Measurements from ENCODE around the gene CAPS. TPM values are rescaled to one million over a fixed set of nuclear protein-coding genes. Genes with fewer than 3 reads are reported as not detected.

CAPS gene
- total RNA-seq, 1 donor from 2014 or later = 3.8 TPM

DNA sequence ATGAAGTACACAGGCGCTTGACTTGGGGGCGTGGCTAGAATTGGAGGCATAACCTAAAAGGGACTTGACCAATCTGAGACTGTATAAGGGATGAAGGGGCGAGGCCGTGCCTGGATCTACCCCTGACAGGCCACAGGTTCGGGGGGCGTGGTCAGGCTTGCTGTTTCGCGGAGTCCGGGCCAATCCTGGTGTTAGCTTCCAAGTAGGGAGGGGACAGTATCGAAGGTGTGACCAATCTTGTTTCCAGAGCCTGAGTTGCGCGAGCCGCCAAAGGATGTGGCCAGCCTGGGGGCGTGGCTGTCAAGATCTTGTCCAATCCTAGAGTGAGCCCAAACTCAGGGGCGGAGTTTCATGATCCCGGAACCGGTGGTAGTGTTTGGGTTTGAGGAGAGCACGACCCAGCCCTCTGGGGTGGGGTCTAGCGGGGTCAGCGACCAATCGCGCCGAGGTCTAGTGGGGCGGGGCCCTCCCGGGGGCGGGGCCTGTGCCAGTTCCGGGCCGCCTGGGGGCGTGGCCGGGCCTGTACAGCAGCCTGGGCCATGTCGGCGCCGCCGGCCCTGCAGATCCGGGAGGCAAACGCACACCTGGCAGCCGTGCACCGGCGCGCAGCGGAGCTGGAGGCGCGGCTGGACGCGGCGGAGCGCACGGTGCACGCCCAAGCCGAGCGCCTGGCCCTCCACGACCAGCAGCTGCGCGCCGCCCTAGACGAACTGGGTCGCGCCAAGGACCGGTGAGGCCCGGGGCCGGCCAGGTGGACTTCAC lies 9.5 kb upstream of the CAPS start, which contains the start of gene VMAC:
TSS of gene VMAC (plus strand) at position 521 of the 762 bp plus-strand sequence. CDS start at position 540, 19 bp downstream.
- intact Hi-C loops (cut with DNase I) = loop anchor here (1.0 to 5.0 kb wide), 3 partner anchors 43 to 469 kb away; no protein-coding TSS in a partner anchor
- DNase-seq (ENCODE audit: missing footprints) (peak; percentile 100), ATAC-seq (peak; percentile 87)

DNA sequence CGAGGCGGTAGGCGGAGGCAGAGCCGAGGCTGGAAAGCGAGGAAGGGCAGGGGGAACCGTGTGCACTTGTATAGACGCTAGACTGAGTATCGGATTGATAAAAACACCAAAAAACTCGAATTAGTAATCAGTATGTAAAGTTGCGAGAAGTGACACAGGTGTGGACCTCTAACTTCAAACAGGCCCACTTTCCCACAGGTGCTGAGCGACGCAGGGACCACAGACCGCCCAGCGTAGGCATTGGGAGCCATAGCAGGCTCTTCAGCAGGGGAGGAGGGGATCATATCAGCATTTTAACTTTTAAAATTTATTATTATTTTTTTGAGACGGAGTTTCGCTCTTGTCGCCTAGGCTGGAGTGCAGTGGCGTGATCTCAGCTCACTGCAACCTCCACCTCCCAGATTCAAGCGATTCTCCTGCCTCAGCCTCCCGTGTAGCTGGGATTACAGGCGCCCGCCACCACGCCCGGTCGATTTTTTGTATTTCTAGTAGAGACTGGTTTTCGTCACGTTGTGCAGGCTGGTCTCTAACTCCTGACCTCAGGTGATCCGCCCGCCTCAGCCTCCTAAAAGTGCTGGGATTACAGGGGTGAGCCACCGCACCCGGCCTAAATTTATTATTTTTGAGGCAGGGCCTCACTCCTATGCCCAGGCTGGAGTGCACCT lies 8.8 kb upstream of the CAPS start:
- intact Hi-C loops (cut with DNase I) = loop anchor here (5.0 kb wide), 1 partner anchor 42 kb away; no protein-coding TSS in a partner anchor
- ATAC-seq (no peak), DNase-seq (ENCODE audit: missing footprints) (no peak)

DNA sequence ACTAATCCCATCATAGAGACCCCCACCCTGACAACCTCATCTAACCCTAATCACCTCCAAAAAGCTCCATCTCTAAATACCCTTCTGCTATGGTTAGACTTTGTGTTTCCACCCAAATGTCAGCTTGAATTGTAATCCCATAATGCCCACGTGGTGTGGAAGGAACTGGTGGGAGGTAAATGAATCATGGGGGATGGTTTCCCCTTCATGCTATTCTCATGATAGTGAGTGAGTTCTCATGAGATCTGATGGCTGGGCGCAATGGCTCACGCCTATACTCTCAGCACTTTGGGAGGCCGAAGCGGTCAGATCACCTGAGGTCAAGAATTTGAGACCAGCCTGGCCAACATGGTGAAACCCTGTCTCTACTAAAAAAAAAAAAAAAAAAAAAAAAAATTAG lies 6.8 kb upstream of the CAPS start:
- intact Hi-C loops (cut with DNase I) = loop anchor here (5.0 kb wide), 1 partner anchor 40 kb away; no protein-coding TSS in a partner anchor
- DNase-seq (ENCODE audit: missing footprints) (no peak), ATAC-seq (no peak)

GRCh38 chr19:5908773-5909442 lies 5.1 kb upstream of the CAPS start:
- ATAC-seq = no peak
- DNase-seq (ENCODE audit: missing footprints) = no peak
- intact Hi-C loops (cut with DNase I) = loop anchor here (5.0 kb wide), 1 partner anchor 38 kb away; no protein-coding TSS in a partner anchor

DNA sequence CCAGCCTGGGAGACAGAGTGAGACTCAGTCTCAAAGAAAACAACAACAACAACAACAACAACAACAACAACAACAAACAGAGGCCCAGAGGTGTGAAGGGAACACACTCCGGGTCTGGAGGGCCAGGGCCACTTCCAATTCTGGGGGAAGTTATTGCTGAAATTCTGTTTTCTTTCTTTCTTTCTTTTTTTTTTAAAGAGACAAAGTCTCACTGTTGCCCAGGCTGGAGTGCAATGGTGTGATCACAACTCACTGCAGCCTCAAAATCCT lies 3.5 kb upstream of the CAPS start:
- intact Hi-C loops (cut with DNase I) = no loop called here
- no peak for DNase-seq (ENCODE audit: missing footprints)
- ATAC-seq = no peak

DNA sequence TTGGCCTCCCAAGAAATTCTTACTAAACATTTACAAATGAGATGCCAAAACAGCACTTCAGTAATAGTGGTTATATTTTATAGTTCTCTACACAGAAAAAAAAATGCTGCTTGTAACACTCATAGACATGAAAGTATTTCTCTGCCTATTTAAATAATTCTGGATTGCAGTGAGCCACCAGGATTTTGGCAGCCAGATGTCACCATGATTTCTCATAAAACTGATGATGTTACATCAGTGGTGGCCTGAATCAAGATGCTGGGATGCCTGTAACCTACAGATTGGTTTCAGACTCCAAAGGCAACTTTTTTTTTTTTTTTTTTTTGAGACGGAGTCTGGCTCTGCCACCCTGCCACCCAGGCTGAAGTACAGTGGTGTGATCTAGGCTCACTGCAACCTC lies 2.7 kb upstream of the CAPS start:
- DNase-seq (ENCODE audit: missing footprints) = no peak
- no peak for ATAC-seq
- intact Hi-C loops (cut with DNase I) = no loop called here

GRCh38 chr19:5914358-5914774 lies 312 bp downstream of the CAPS start:
- intact Hi-C loops (cut with DNase I) = no loop called here
- ATAC-seq = no peak
- no peak for DNase-seq (ENCODE audit: missing footprints)

DNA sequence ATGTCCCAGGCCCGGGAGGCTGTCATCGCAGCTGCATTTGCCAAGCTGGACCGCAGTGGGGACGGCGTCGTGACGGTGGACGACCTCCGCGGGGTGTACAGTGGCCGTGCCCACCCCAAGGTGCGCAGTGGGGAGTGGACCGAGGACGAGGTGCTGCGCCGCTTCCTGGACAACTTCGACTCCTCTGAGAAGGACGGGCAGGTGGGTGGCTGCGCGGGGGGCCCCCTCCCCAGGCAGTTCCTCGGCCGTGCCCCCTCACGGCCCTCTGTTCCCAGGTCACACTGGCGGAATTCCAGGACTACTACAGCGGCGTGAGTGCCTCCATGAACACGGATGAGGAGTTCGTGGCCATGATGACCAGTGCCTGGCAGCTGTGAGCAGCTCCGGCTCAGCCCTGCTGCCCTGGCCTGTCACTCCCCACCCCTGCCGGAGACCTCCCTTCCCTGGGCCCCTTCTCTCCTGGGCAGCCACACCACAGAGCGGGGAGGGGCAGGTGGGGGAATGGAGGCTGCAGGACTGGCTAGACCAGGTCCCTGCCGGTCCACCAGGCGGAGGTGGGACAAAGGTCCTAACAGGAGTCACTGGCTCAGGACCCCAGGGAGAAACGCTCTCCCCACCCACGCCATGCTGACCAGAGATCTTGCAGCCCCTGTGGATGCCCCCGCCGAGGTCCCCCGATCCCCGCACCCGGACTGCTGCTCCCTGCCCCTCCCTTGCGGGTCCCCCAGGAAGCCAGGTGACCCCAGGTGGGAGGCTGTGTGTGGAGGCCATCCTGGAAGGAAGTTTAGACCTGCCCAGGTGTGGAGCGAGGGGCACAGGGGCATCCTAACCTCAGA lies 1.1 kb downstream of the CAPS start:
- intact Hi-C loops (cut with DNase I) = no loop called here
- DNase-seq (ENCODE audit: missing footprints) (no peak), ATAC-seq (peak; percentile 8)

DNA sequence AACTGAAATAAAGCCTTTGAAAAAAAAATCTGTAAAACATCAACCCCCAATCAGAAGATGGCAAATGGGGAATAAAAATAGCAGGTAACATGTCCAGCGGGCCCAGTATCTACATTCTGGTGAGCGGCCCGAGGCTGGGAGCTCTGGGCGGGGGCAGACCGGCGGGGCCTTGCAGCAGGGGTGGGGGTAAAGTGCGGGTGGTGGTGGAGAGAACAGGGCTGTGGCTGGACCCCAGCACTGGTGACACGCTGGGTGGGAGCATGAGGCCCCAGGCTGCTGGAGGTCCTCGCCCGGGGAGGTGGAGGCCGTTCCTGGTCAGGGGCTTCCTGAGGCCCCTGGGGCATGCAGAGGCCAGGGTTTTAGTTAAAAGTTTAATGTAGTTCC lies 1.7 kb downstream of the CAPS start:
- ATAC-seq = no peak
- DNase-seq (ENCODE audit: missing footprints) = no peak
- intact Hi-C loops (cut with DNase I) = no loop called here

GRCh38 chr19:5916181-5916708 lies 2.2 kb downstream of the CAPS start:
- ATAC-seq (peak; percentile 30), DNase-seq (ENCODE audit: missing footprints) (no peak)
- intact Hi-C loops (cut with DNase I) = no loop called here

- intact Hi-C loops (cut with DNase I) = no loop called here
- DNase-seq (ENCODE audit: missing footprints) (no peak), ATAC-seq (no peak)
These were observed 3.5 kb downstream of the CAPS start for GRCh38 chr19:5917431-5918107.

DNA sequence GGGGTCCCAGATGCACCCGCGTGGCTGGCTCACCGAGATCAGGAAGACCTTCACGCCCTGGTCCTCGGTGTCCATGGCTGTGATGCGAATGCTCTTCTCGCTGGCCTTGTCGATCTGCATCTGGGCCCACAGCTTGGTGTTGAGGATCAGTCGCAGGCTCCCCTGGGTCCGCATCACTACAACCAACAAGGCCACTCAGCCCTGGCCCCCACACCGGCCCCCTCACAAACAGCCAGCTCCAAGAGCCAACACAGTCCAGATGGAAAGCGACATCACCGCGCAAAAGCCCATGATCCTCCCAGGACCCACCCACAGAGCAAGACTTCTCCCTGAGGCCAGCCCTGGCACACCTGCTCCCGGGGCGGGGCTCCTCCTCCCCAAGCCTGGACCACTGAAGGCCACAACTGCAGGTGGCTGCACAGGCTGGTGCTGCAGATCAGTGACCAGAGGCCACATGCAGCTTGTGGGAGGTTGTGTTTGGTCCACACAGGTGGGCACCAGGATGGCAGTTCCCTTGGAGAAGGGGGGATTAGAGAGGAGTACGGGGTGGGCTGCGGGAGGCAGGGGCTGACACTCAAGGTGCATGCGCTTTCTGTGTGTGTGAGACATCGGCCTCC lies 4.5 kb downstream of the CAPS start:
- ATAC-seq = no peak
- no peak for DNase-seq (ENCODE audit: missing footprints)
- intact Hi-C loops (cut with DNase I) = no loop called here

DNA sequence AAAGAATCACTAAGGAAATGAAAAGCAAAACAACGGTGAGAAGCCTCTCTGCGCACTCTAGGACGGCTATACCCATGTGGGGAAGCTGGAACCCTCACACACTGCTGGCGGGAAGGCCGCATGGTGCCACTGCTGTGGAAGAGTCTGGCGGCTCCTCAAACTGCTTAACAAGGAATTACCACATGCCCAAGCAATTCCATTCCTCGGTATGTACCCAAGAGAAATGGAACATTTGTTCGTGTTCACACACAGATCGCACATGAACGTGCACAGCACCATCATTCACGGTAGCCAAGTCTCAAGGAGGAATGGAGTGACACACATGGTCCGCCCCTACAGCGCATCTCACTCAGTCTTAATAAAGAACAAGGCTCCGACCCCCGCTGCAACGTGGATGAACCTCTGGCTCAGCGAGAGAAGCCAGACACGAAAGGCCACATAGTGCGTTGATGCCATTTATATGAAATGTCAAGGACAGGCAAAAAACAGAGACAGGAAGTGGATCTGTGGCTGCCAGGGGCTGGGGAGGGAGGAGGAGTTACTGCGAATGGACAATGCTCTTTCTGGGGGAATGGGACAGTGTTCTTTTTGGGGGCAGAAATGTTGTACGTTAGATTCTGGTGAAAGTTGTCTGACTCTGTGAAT lies 7.6 kb downstream of the CAPS start:
- ATAC-seq (no peak), DNase-seq (ENCODE audit: missing footprints) (no peak)
- intact Hi-C loops (cut with DNase I) = no loop called here

GRCh38 chr19:5922161-5922545 lies 8.1 kb downstream of the CAPS start:
- DNase-seq (ENCODE audit: missing footprints) (no peak), ATAC-seq (no peak)
- intact Hi-C loops (cut with DNase I) = no loop called here

- intact Hi-C loops (cut with DNase I) = no loop called here
- ATAC-seq (no peak), DNase-seq (ENCODE audit: missing footprints) (no peak)
These were observed 9.3 kb downstream of the CAPS start for GRCh38 chr19:5923356-5923755.

DNA sequence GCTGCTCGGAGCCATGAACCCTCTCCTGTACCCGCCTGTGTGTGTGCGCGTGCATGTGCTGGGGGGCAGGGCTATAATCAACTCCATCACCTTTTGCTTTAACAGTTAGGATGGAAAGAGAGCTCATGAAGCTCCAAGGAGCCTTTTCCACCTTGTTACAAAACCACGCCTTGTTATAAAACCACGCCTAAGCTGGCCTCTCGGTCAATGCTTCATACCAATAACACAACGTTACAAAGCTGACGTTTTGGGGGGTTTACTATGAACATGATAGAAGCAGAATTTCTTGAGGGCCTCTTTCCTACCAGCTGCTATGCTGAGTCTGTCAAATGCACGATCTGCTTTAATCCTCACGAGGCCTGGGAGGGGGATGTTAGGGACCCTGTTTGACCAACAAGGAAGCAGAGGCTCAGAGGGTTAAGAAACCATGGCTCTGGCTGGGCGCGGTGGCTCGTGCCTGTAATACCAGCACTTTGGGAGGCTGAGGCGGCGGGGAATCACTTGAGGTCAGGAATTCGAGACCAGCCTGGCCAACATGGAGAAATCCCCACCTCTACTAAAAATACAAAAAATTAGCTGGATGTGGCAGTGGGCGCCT lies 11.9 kb downstream of the CAPS start:
- intact Hi-C loops (cut with DNase I) = no loop called here
- DNase-seq (ENCODE audit: missing footprints) (no peak), ATAC-seq (no peak)
